Stimulated activated CD8-positive, alpha-beta memory T cell treated with anti-CD3 and anti-CD28 coated beads, Interleukin-12 subunit alpha, Interleukin-12 subunit beta, amount 100 ng/mL, for 1 hour (primary cell): ENCODE results near the gene NRK.
"Not testable (repeated sequence)": the region's sequence is repeated elsewhere in the genome, so short reads cannot be mapped to it uniquely, and the experiment has no call there.

Experiments
- DNase-seq: peaks from one replicate; pipeline ENCODE4 v3.0.0-alpha.2; 2020; ENCODE audit warnings: low read depth

The NRK gene

DNA sequence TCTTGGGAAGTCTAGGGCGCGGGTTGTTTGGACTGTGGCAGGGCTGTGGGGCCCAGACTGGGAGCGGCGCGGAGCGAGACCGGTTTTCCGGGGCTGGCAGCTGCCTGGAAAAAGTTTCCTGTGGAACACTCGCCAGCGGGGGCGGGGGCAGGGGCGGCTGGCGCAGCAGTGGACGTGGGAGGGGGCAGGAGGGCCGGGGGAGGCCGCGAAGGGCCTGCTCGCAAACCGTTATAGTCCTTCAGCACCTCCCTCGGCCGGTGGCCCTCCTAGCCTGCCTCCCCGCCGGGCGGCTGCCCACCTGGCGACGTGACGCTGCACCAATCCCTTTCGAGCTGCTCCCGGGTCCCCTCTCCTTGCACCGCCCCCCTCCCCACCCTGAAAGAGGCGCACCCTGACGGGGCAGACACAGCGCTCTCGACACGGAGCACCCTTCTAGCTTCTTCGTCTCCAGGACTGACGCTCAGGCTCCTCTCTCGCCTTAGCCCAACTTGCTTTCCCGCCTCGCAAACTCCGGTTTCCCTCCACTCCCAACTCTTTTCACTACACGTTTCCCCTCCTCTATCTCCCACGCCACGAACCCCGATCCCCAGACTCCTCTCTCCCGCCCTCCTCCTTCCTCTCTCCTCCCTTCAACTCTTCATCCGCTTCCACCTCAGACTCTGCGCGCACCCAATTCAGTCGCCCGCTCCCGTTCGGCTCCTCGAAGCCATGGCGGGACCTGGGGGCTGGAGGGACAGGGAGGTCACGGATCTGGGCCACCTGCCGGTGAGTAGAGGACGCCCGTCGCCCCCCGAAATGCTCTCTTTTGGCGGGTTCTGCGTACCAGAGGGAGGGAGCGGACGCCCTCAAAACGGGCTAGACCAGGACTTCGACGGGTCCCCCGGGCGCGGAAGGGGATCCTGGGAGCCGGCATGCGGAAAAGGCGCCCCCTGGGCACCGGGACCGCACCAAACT, at the start of gene NRK:
Gene NRK, plus strand, starts transcription at position 402 of the 954 bp plus-strand sequence. Its CDS starts 307 bp downstream, at position 709.
- no peak for DNase-seq

DNA sequence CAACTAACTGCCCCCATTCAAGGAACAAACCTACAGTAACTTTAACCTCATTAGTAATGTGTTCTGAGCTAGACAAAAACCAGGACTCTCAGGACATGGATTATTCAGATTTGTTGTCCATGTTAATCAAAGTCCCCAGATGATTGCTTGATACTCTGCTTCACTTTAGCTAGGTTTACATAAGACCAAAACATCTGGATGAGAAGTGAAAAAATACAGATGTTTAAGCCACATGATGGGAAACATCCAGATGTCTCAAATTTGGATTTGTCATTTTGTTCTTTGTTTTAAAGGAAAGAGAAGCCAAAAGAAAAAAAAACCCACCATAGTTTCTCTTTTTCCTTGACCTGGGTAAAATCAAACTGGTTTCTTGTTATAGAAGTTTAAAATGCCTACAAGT, 48.5 kb upstream of the NRK start:
- DNase-seq: no peak

DNA sequence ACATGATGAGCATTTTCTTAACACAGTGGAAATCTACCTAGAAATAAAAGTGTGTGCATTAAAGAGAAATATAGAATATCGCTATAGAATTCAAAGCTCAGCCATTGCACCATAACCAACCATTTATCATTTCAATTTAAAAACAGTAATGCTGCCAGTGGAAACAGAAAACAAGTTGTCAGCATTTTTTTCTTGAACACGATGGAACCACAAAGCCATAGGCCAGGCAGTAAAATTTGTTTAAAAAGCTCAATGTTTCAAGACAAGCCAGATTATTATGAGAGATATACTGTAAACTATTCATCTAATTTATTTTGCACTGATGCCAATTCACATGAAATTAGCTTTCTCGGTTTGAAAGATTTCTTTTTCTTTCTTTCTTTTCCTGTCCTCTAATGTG, 46.7 kb upstream of the NRK start:
- no peak for DNase-seq

GRCh38 chrX:105781804-105782203, 40.5 kb upstream of the NRK start:
- DNase-seq: no peak

GRCh38 chrX:105796877-105797276, 25.5 kb upstream of the NRK start:
- not testable (repeated sequence) for DNase-seq

- DNase-seq: no peak
Measured at GRCh38 chrX:105803891-105804290, 18.4 kb upstream of the NRK start.

DNA sequence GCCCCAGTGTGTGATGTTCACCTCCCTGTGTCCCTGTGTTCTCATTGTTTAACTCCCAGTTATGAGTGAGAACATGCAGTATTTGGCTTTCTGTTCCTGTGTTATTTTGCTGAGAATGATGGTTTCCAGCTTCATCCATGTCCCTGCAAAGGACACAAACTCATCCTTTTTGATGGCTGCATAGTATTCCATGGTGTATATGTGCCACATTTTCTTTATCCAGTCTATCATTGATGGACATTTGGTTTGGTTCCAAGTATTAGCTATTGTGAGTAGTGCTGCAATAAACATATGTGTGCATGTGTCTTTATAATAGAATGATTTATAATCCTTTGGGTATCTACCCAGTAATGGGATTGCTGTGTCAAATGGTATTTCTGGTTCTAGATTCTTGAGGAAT, 16.7 kb upstream of the NRK start:
- DNase-seq: not testable (repeated sequence)

DNA sequence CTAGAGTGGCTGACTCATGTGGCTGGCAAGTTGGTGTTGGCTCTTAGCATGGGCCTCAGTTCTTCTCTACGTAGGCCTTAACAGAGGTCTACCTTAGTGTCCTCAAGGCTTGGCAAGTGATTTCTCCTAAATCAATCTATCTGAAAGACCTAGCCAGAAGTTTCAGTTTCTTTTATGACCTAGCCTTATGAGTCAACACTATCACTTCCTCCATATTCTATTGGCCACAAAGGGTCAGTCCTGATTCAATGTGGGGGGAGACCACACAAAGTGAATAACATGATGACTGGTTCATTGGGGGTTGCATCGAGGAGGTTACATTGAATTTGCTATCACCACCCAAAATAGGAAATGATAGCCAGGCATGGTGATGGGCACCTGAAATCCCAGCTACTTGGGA, 5.8 kb upstream of the NRK start:
- no peak for DNase-seq

- DNase-seq: no peak
Measured at GRCh38 chrX:105820247-105820646, 2.1 kb upstream of the NRK start.

DNA sequence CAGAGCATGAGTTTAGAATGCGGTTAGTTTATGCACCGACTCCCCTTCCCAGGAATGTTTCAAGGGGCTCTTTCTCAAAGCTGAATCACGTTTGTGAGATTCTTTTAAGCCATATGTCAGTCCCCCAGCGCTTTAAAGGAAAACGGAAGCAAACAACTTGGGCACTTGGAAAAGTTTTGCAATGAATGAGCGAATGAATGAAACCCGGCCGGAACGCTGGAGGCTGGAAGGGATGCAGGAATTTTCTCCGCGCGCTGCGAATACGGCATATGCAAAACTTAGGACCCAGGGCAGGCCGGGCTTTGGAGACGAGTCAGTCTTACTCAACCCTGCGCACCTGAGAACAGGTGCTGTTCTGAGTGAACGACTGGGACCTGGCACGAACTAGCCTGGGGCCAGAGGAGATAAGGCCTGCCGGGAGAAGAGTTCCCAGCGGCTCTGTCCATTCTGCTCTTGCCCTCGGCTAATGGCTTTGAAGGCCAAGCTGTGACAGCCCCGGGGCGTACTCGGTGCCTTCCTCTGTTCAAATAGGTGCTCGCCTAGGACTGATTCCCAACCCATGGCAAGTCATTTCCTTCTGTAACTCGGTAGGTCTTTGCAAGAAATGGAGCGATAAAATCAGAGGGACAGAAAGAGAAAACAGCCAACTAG, 743 bp upstream of the NRK start:
- DNase-seq: no peak

- DNase-seq: no peak
Measured at GRCh38 chrX:105823092-105823455, 735 bp downstream of the NRK start.

GRCh38 chrX:105829011-105829410, 6.7 kb downstream of the NRK start:
- DNase-seq: no peak

- no peak for DNase-seq
Measured at GRCh38 chrX:105837232-105837631, 14.9 kb downstream of the NRK start.

GRCh38 chrX:105845631-105846030, 23.3 kb downstream of the NRK start:
- DNase-seq: no peak

DNA sequence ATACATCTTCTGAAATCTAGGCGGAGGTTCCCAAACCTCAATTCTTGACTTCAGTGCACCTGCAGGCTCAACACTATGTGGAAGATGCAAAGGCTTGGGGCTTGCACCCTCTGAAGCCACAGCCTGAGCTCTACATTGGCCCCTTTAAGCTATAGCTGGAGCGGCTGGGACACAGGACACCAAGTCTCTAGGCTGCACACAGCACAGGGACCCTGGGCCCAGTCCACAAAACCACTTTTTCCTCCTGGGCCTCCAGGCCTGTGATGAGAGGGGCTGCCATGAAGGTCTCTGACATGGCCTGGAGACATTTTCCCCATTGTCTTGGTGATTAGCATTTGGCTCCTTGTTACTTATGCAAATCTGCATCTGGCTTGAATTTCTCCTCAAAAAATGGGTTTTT, 27.8 kb downstream of the NRK start:
- DNase-seq: not testable (repeated sequence)

DNA sequence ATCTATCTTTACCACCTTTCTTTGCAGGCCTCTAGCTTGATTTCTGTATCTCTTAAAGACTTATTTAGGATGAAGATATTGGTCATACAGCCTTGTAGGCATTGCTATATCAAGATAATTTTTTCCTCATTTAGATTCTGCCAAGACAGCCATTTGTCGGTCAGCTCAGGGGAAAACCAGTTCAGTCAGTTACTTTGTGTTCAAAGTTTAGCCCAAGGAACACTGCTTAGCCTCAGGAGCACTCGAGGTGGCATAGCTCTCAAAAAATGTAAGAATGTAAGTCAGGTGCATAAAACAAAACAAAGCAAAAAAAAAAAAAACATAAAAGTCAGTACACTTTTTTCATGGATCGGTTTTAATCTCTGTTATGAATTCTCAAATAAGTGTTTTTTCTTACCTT, 43.4 kb downstream of the NRK start:
- DNase-seq: no peak

- DNase-seq: no peak
Measured at GRCh38 chrX:105869701-105870100, 47.4 kb downstream of the NRK start.

GRCh38 chrX:105870445-105870844, 48.1 kb downstream of the NRK start:
- DNase-seq: no peak

DNA sequence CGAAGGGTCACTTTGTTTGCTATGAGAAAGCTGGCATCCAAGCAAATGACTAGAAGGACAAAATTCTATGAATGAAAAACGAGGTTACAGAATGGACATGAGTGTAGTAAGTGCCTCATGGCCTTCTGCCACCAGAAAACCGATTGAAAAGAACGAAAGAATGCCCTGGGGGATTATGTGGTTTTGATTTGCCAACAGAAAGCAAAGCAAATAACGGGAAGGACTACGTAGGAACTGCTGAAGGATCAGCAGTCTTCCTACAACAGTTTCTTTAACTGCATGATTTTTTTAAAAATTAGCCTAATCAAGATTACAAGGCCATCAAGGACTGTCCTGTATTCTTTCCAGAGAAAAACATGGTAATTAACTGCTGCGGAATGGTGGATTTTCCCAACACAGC, 50.6 kb downstream of the NRK start:
- no peak for DNase-seq

DNA sequence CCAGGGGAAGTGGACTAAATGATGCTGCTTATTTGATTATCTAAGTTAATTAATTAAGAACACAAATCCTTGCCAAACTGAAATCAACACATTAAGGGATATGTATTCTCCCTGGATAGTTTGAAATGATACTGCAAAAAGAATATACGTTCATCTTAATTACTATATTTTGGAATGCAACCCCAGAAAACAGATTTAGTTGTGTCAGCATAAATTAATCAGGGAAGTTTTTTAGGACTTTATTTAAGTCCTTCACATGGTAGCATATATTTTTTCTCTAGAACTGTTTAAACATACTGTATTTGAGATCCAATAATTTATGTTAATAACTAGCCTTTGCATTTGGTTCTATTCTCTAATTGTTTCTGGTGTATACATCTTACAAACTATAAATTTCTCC, 52.5 kb downstream of the NRK start:
- DNase-seq: no peak

- DNase-seq: no peak
Measured at GRCh38 chrX:105876658-105877057, 54.3 kb downstream of the NRK start.

- DNase-seq: no peak
Measured at GRCh38 chrX:105880491-105880890, 58.2 kb downstream of the NRK start.

GRCh38 chrX:105882581-105883275, 60.4 kb downstream of the NRK start:
- no peak for DNase-seq
